DMS53 treated with DMSO at 0.1 percent for 48 hours (cell line): ENCODE measurements around the gene APBB1IP.
"Not testable (repeated sequence)": the region's sequence is repeated elsewhere in the genome, so short reads cannot be mapped to it uniquely, and the experiment has no call there.

Experiments used
- DNase-seq: peaks from one replicate; lab custom pipeline; 2025; ENCODE audit not compliant: unreplicated experiment; lab: John Stamatoyannopoulos, UW

APBB1IP gene

DNA sequence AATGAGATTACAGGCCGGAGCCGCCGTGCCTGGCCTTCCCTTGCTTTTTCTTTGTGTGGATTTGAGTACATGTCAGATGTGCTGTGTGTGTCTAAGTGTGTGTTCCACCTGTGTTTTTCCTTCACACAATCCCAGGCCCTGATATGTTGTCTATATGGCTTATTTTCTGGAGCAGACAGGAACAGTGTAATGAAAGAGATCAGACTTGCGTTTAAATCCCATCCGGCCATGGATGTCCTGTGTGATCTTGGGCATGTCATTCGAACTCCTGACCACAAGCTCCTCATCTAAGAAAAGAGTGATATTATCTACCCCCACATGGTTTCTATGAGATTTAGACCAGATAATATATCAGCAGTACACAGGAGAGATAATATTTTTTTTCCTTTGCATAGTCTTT lies 37.2 kb downstream of the APBB1IP start:
- no peak for DNase-seq

- no peak for DNase-seq
Observed at GRCh38 chr10:26477501-26477900, 39.4 kb downstream of the APBB1IP start.

- DNase-seq: no peak
Observed at GRCh38 chr10:26478061-26478460, 39.9 kb downstream of the APBB1IP start.

DNA sequence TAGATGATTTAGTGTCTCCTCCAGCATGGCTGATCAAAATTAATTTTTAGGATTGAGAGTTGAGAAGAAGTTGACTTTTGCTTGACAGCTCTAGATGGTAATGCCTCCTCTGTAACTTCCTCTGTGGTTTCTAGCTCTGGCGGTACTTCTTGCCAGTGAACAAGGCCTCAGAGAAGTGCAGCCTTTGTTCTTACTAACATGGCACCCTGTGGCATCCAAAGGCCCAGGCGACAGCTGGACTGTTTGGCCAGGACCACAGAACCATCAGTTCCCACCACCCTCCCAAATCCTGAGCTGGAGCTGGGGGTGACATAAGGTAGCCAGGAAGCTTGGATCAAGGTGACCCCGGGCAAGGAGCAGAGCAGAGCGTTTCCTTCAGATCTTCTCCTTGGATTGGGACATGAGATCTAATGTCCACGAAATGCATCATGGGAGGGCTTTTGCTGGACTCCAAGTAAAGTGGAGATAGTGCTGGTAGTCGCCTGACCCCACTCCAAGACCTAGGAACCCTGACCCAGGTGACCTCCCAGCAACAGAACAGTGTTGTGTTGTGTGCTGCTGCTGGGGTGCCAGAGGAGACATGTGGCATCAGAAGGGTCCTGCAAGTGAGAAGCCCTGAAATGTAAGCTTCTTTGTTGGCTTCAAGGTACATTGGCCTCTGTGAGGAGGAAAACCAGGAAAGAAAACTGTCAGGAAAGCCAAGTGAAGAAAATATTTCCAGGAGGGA lies 41.8 kb downstream of the APBB1IP start:
- DNase-seq: no peak

- no peak for DNase-seq
Observed at GRCh38 chr10:26481315-26481692, 43.2 kb downstream of the APBB1IP start.

DNA sequence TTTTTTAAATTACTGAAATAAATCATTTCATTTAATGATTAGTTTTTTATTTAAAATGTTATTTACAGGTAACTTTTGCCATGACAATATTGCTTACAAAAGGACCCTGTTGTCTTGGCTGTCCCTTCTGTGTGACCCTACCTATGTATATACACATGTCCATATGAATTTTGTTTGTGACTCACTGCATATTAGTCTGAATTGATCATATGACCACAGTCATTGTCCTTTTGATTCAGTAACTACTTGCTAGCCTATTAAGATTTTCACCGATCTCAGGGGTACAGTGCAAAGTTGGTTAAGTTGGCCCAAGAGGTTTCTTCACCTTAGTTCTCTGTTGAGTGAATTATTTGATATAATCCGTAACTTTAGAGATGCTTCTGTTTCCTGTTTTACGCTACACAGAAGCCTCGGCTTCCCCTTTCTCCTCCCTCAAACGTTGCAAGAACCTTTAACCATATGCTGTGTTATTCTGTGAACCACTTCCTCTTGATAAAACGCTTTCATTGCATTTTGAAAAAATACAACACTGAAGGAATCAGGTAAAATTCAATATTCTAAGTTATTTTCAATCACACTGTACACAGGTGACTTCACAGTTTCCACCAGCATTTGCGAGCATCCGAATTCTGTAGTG lies 43.9 kb downstream of the APBB1IP start:
- no peak for DNase-seq

GRCh38 chr10:26483554-26483953 lies 45.4 kb downstream of the APBB1IP start:
- DNase-seq: no peak

GRCh38 chr10:26485150-26485941 lies 47.2 kb downstream of the APBB1IP start:
- no peak for DNase-seq

- no peak for DNase-seq
Observed at GRCh38 chr10:26486304-26486703, 48.2 kb downstream of the APBB1IP start.

GRCh38 chr10:26486990-26487850 lies 49.1 kb downstream of the APBB1IP start:
- no peak for DNase-seq

DNA sequence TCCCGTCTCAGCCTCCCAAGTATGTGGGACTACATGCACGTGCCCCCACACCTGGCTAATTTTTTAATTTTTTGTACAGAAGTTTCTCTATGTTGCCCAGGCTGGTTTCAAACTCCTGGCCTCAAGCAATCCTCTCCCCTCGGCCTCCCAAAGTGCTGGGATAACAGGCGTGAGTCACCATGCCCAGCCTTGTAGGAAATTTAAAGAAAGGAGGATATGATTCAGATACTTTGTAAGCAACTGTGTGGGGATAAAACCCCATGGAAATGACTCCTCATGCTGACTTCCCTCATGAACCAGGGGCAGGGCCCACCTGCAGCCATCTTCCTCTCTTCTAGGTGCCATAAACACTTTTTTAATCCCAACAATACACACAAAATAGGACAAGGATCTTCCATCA lies 50.2 kb downstream of the APBB1IP start:
- no peak for DNase-seq

- DNase-seq: no peak
Observed at GRCh38 chr10:26489081-26489480, 50.9 kb downstream of the APBB1IP start.

GRCh38 chr10:26490367-26490766 lies 52.2 kb downstream of the APBB1IP start:
- not testable (repeated sequence) for DNase-seq

- no peak for DNase-seq
Observed at GRCh38 chr10:26491276-26491675, 53.1 kb downstream of the APBB1IP start.

DNA sequence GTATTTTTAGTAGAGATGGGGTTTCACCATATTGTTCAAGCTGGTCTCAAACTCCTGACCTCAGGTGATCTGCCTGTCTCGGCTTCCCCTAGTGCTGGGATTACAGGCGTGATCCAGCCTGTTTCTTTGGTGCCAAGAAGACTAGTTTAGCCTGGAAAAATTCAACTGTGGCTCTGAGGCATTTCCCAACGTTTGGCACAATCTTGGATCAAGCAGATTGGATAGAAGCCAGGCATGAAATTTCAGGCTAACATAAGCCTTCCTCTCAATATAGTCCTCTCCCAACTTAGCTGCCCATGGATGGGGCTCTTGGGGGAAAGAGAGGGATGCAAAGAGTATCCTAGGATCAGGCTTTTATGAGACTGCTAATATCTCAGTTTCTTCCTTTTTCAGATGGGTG lies 53.8 kb downstream of the APBB1IP start:
- DNase-seq: no peak

- not testable (repeated sequence) for DNase-seq
Observed at GRCh38 chr10:26492725-26493124, 54.6 kb downstream of the APBB1IP start.

DNA sequence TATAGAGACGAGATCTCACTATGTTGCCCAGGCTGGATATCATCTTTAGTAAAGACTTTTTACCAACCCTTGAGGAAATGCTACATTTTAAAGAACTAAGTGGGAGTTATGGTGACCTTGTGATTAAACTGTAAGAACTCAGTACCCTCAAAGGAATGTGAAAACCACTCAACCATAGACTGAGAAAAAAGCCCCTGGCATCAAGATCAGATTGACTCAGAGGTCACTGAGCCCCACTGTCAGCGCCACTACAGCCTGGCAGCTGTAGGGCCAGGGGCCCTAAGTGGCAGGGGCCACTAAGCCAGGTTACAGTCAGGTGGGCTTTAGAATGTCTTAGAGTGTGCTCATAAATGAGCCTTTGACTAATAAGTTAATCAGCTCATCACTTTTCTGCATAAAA lies 55.9 kb downstream of the APBB1IP start:
- DNase-seq: no peak

- DNase-seq: no peak
Observed at GRCh38 chr10:26499426-26499825, 61.3 kb downstream of the APBB1IP start.

- DNase-seq: no peak
Observed at GRCh38 chr10:26502986-26503385, 64.8 kb downstream of the APBB1IP start.

DNA sequence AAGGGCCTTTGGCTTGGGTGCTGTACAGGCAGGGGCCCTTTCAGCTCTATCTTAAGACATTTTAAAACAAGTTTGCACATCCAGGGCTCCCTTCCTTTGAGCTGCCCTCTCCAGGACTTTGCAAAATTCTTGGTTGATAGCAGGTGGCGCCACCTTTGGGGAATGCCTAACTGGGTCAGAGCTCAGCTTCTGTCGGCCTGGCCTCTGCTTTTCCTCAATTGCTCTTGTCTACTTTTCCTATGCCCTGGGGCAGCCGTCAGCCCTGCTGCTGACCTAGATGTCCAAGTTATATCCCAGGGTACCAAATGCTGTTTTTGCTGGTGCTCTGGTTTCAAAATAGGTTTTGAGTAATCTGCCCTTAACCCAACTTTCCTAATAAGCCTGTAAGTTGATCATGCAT lies 65.8 kb downstream of the APBB1IP start:
- no peak for DNase-seq

- not testable (repeated sequence) for DNase-seq
Observed at GRCh38 chr10:26504429-26504828, 66.3 kb downstream of the APBB1IP start.
